ENCODE results near the gene CHERP. TPM values are rescaled to one million over a fixed set of nuclear protein-coding genes. Genes with fewer than 3 reads are reported as not detected.
"Not testable (repeated sequence)": the region's sequence is repeated elsewhere in the genome, so short reads cannot be mapped to it uniquely, and the experiment has no call there.

Gene CHERP
- polyA plus RNA-seq, 3 donors: 13.4 to 22.1 (median 14.5) TPM

- WGBS, 3 donors: 55 to 80% (median 58%) methylated on average over 8 of the region's 8 CpGs
- no peak overlapping the region for H3K27ac ChIP-seq (ENCODE audit: low read depth, low read length)
Observed at GRCh38 chr19:16554776-16555175, 12.5 kb upstream of the CHERP start.

- not testable (repeated sequence) for H3K27ac ChIP-seq (ENCODE audit: low read depth, low read length)
- WGBS, 3 donors: 94 to 95% (median 95%) methylated on average over 6 of the region's 6 CpGs
Observed at GRCh38 chr19:16551902-16552301, 9.7 kb upstream of the CHERP start.

- 80 to 88% (median 83%) methylated on average over 4 of the region's 4 CpGs for WGBS, 3 donors
- no peak overlapping the region for H3K27ac ChIP-seq (ENCODE audit: low read depth, low read length)
Observed at GRCh38 chr19:16548956-16549355, 6.7 kb upstream of the CHERP start.

GRCh38 chr19:16544473-16545231, 2.4 kb upstream of the CHERP start:
- WGBS, 3 donors: 87 to 93% (median 89%) methylated on average over 11 of the region's 11 CpGs
- no peak overlapping the region for H3K27ac ChIP-seq (ENCODE audit: low read depth, low read length)

- not testable (repeated sequence) for H3K27ac ChIP-seq (ENCODE audit: low read depth, low read length)
- 84 to 91% (median 88%) methylated on average over 6 of the region's 6 CpGs for WGBS, 3 donors
Observed at GRCh38 chr19:16543734-16544133, 1.5 kb upstream of the CHERP start.

- H3K27ac ChIP-seq (ENCODE audit: low read depth, low read length): no peak overlapping the region
- 1 to 6% (median 5%) methylated on average over 15 of the region's 15 CpGs for WGBS, 3 donors
Observed at GRCh38 chr19:16542910-16543472, 754 bp upstream of the CHERP start.

GRCh38 chr19:16541526-16542044, 652 bp downstream of the CHERP start:
- H3K27ac ChIP-seq (ENCODE audit: low read depth, low read length): no peak overlapping the region
- WGBS, 3 donors: 1 to 2% (median 2%) methylated on average over 29 of the region's 29 CpGs

GRCh38 chr19:16540948-16541347, 1.3 kb downstream of the CHERP start:
- 58 to 83% (median 82%) methylated on average over 12 of the region's 12 CpGs for WGBS, 3 donors
- H3K27ac ChIP-seq (ENCODE audit: low read depth, low read length): no peak overlapping the region

GRCh38 chr19:16537111-16537510, 5.1 kb downstream of the CHERP start:
- no peak overlapping the region for H3K27ac ChIP-seq (ENCODE audit: low read depth, low read length)
- WGBS, 3 donors: 87 to 94% (median 92%) methylated on average over 13 of the region's 13 CpGs

- WGBS, 3 donors: 90 to 95% (median 93%) methylated on average over 7 to 9 of the region's 9 CpGs
- H3K27ac ChIP-seq (ENCODE audit: low read depth, low read length): no peak overlapping the region
Observed at GRCh38 chr19:16536130-16536529, 6.1 kb downstream of the CHERP start.

- WGBS, 3 donors: 94 to 97% (median 96%) methylated on average over 11 to 18 of the region's 18 CpGs
Observed at GRCh38 chr19:16535381-16535780, 6.9 kb downstream of the CHERP start.

GRCh38 chr19:16532440-16533234, 9.6 kb downstream of the CHERP start:
- H3K27ac ChIP-seq (ENCODE audit: low read depth, low read length): no peak overlapping the region
- WGBS, 3 donors: 91 to 94% (median 94%) methylated on average over 47 of the region's 47 CpGs

More at GRCh38 chr19:16535381-16535780, 6.9 kb downstream of the CHERP start:
- H3K27ac ChIP-seq (ENCODE audit: low read depth, low read length): no peak overlapping the region

- 96 to 97% (median 96%) methylated on average over 12 of the region's 12 CpGs for WGBS, 3 donors
- H3K27ac ChIP-seq (ENCODE audit: low read depth, low read length): no peak overlapping the region
Observed at GRCh38 chr19:16531380-16531669, 10.9 kb downstream of the CHERP start.

- 91 to 95% (median 92%) methylated on average over 37 to 43 of the region's 43 CpGs for WGBS, 3 donors
- H3K27ac ChIP-seq (ENCODE audit: low read depth, low read length): no peak overlapping the region
Observed at GRCh38 chr19:16530540-16531379, 11.5 kb downstream of the CHERP start.

GRCh38 chr19:16529466-16530144, 12.6 kb downstream of the CHERP start:
- 91 to 95% (median 92%) methylated on average over 23 to 25 of the region's 25 CpGs for WGBS, 3 donors
- H3K27ac ChIP-seq (ENCODE audit: low read depth, low read length): no peak overlapping the region

GRCh38 chr19:16527971-16528521, 14.2 kb downstream of the CHERP start:
- H3K27ac ChIP-seq (ENCODE audit: low read depth, low read length): no peak overlapping the region
- WGBS, 3 donors: 80 to 96% (median 89%) methylated on average over 12 of the region's 12 CpGs

- H3K27ac ChIP-seq (ENCODE audit: low read depth, low read length): no peak overlapping the region
- 76 to 85% (median 83%) methylated on average over 14 of the region's 14 CpGs for WGBS, 3 donors
Observed at GRCh38 chr19:16527334-16527935, 14.8 kb downstream of the CHERP start.
